ENCODE measurements around the gene IRAK2.

DNA sequence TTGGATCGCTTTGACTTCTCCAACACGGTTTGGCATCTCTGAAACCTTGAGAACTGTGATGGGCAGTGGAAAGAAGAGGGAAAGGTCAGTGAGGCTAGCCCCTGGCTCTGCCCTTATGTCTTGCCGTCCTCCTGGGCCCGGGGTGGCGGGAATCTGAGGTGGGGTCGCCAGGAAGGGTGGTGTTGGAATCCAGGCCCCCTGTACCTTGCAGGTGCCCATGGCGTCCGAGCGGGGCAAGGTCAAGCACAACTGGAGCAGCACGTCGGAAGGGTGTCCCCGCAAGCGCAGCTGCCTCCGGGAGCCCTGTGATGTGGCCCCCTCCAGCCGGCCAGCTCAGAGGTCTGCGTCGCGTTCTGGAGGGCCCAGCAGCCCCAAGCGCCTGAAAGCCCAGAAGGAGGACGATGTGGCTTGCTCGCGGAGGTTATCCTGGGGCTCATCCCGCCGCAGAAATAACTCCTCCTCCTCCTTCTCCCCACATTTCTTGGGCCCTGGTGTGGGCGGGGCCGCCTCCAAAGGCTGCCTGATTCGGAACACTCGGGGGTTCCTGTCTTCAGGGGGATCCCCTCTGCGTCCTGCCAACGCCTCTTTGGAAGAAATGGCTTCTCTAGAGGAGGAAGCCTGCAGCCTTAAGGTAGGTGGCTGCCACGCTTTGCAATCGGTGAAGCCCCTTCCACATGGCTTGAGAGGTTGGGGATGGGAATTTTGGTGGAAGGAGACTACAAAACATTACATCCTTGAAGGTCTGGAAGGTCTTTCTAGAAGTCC, 84.4 kb downstream of the IRAK2 start:
- TF ChIP-seq, protein P1, sequence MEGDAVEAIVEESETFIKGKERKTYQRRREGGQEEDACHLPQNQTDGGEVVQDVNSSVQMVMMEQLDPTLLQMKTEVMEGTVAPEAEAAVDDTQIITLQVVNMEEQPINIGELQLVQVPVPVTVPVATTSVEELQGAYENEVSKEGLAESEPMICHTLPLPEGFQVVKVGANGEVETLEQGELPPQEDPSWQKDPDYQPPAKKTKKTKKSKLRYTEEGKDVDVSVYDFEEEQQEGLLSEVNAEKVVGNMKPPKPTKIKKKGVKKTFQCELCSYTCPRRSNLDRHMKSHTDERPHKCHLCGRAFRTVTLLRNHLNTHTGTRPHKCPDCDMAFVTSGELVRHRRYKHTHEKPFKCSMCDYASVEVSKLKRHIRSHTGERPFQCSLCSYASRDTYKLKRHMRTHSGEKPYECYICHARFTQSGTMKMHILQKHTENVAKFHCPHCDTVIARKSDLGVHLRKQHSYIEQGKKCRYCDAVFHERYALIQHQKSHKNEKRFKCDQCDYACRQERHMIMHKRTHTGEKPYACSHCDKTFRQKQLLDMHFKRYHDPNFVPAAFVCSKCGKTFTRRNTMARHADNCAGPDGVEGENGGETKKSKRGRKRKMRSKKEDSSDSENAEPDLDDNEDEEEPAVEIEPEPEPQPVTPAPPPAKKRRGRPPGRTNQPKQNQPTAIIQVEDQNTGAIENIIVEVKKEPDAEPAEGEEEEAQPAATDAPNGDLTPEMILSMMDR (conservative IDR thresholded peaks at IDR 0.05; ENCODE audit: low read depth, low read length): no peak
- no peak for TF ChIP-seq EZH2 (IDR thresholded peaks at IDR 0.05; ENCODE audit: borderline replicate concordance, low read depth, low read length, poor library complexity, severe bottlenecking)
